Activated naive CD4-positive, alpha-beta T cell treated with anti-CD3 and anti-CD28 coated beads, Interleukin-2, amount 10 ng/mL, durations not matched to agents 7 days and 5 days (primary cell): ENCODE data around the gene ACSM4.
"Not testable (repeated sequence)": the region's sequence is repeated elsewhere in the genome, so short reads cannot be mapped to it uniquely, and the experiment has no call there.

Experiments used
- CTCF ChIA-PET: fragments of 350-600 bp; sonication (Branson Sonifier 250); formaldehyde crosslinking; loops from one replicate; lab custom pipeline; 2021; ENCODE audit warnings: antibody characterized with exemption; lab: Charles Lee
- DNase-seq: peaks from one replicate; pipeline ENCODE4 v3.0.0-alpha.2; 2020
- H3K27ac Mint-ChIP-seq: one replicate; pipeline ENCODE4 v1.8.0; 2021; ENCODE audit warnings: mild to moderate bottlenecking, moderate library complexity, mixed read lengths
- H3K27me3 Mint-ChIP-seq: one replicate; pipeline ENCODE4 v1.8.0; 2021; ENCODE audit warnings: mild to moderate bottlenecking, mixed read lengths
- H3K36me3 Mint-ChIP-seq: one replicate; pipeline ENCODE4 v1.8.0; 2021; ENCODE audit warnings: mixed read lengths
- H3K4me1 Mint-ChIP-seq: one replicate; pipeline ENCODE4 v1.8.0; 2021; ENCODE audit warnings: mixed read lengths
- H3K4me3 Mint-ChIP-seq: one replicate; pipeline ENCODE4 v1.8.0; 2021; ENCODE audit warnings: mild to moderate bottlenecking, moderate library complexity, mixed read lengths
- H3K9me3 Mint-ChIP-seq: one replicate; pipeline ENCODE4 v1.8.0; 2021; ENCODE audit warnings: mixed read lengths

Gene ACSM4, protein sequence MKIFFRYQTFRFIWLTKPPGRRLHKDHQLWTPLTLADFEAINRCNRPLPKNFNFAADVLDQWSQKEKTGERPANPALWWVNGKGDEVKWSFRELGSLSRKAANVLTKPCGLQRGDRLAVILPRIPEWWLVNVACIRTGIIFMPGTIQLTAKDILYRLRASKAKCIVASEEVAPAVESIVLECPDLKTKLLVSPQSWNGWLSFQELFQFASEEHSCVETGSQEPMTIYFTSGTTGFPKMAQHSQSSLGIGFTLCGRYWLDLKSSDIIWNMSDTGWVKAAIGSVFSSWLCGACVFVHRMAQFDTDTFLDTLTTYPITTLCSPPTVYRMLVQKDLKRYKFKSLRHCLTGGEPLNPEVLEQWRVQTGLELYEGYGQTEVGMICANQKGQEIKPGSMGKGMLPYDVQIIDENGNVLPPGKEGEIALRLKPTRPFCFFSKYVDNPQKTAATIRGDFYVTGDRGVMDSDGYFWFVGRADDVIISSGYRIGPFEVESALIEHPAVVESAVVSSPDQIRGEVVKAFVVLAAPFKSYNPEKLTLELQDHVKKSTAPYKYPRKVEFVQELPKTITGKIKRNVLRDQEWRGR

DNA sequence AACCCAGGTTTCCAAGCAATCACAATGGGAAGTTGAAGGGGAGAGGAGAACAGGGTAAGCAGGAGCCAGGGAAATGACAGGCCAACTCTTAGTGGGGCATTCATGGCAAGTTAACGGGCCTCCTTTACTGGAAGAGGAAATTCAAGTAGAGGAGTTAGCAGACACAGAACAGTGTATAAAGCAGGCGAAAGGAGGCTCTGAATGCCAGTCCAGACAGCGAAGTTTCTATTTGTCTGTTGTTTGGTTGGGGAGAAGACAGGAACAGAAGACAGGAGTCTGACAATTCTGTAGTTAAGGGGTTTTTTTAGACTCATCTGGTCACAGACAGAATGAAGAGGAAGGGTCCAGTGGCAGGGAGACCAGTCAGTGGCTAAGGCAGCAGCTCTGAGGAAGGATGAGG, at the start of gene ACSM4:
TSS of gene ACSM4 (plus strand) at position 301 of the 400 bp plus-strand sequence. CDS start 260 bp downstream, outside the sequence.
- CTCF ChIA-PET = no interaction called here
- Mint-ChIP-seq H3K36me3 (no peaks in the 10 kb centered on the region), H3K4me3 (no peak within 1 kb of the TSS)

DNA sequence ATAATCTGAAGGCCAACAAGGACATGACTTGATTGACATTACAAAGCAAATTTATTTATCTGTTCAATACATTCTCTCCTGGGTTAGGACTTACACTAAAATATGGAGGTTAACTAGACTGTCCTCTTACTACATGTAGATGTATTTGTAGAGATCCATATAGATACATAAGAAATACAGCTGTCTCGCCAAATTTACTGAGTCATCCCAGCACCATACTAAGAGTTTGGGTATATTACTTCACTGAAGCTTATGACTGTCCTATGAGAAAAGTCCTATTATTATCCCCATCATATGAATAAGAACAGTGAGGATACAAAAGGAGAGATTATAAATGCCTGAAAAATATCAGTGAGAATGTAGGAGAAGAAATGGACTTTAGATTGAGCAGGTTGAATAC, 44.8 kb upstream of the ACSM4 start:
- Mint-ChIP-seq H3K4me1 (no peaks in the 10 kb centered on the region), H3K4me3 (no peak overlapping the region), H3K27ac (no peak overlapping the region), H3K36me3 (no peaks in the 10 kb centered on the region), H3K9me3 (no peaks in the 10 kb centered on the region), H3K27me3 (peaks cover 7% of the 10 kb centered on the region)
- CTCF ChIA-PET = no interaction called here
- DNase-seq = no peak

More for the DNA sequence above, at the start of gene ACSM4:
- Mint-ChIP-seq H3K27ac (no peak within 1 kb of the TSS), H3K9me3 (no peaks in the 10 kb centered on the region), H3K4me1 (no peaks in the 10 kb centered on the region), H3K27me3 (peaks cover 18% of the 10 kb centered on the region)
- DNase-seq = no peak

DNA sequence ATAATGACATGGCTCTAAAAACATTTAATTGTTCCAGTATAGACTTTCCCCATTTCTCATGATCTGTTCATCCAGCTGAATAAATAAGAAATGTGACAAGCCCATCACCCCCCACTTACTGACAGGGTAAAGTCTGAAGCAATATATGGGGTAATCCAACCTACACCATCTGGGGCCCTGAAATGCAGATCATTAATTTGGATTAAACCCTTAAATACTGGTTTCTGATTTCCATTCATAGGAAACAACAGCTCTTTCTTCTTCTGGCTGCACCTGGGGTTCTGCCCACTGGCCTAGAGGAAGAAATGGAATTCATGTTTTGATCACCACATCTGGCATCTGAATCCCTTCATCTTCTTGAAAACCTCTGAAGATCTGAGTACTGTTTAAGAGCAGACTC, 39.3 kb upstream of the ACSM4 start:
- no peak overlapping the region for H3K27ac Mint-ChIP-seq
- no peaks in the 10 kb centered on the region for H3K36me3 Mint-ChIP-seq
- no peaks in the 10 kb centered on the region for H3K9me3 Mint-ChIP-seq
- DNase-seq = no peak
- no peak overlapping the region for H3K4me3 Mint-ChIP-seq
- peaks cover 7% of the 10 kb centered on the region for H3K27me3 Mint-ChIP-seq
- CTCF ChIA-PET = no interaction called here
- no peaks in the 10 kb centered on the region for H3K4me1 Mint-ChIP-seq

DNA sequence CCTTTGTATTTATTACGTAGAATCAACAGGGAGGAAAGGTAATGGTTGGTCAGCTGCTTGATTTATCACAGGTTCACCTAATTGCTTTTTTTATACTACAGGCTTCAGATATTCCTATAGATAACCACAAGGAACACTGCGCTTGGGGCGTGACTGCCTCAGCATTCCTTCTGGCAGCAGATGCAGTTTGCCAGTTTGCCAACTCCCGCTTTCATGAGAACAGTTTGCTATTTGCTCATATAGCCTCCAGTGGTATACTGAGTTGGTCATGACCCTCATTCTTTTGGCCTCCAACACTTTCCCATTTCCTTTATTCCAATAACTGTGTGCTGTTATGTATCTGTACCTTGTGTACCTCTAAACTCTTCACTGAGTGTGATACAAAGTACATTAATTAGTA, 38.6 kb upstream of the ACSM4 start:
- peaks cover 7% of the 10 kb centered on the region for H3K27me3 Mint-ChIP-seq
- H3K4me3 Mint-ChIP-seq = no peak overlapping the region
- H3K36me3 Mint-ChIP-seq = no peaks in the 10 kb centered on the region
- no peak for DNase-seq
- no peaks in the 10 kb centered on the region for H3K4me1 Mint-ChIP-seq
- H3K9me3 Mint-ChIP-seq = no peaks in the 10 kb centered on the region
- CTCF ChIA-PET = no interaction called here
- no peak overlapping the region for H3K27ac Mint-ChIP-seq

DNA sequence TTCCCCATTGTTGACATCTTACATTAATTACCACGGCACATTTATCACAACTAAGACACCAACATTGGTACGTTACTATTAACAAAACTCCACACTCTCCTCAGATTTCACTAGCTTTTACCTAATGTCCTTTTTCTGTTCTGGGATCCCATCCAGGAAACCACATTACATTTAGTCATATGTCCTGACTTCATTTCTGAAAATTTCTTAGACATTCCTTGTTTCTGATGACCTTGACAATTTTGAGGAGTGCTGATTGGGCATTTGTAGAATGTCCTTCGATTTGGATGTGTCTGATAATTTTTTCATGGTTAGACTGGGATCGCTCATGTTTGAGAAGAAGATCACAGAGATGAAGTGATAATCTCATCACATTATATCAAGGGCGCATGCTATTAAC, 34.6 kb upstream of the ACSM4 start:
- H3K4me3 Mint-ChIP-seq = no peak overlapping the region
- H3K27me3 Mint-ChIP-seq = peaks cover 4% of the 10 kb centered on the region
- DNase-seq = no peak
- H3K9me3 Mint-ChIP-seq = no peaks in the 10 kb centered on the region
- no peaks in the 10 kb centered on the region for H3K4me1 Mint-ChIP-seq
- H3K36me3 Mint-ChIP-seq = no peaks in the 10 kb centered on the region
- H3K27ac Mint-ChIP-seq = no peak overlapping the region
- CTCF ChIA-PET = no interaction called here

DNA sequence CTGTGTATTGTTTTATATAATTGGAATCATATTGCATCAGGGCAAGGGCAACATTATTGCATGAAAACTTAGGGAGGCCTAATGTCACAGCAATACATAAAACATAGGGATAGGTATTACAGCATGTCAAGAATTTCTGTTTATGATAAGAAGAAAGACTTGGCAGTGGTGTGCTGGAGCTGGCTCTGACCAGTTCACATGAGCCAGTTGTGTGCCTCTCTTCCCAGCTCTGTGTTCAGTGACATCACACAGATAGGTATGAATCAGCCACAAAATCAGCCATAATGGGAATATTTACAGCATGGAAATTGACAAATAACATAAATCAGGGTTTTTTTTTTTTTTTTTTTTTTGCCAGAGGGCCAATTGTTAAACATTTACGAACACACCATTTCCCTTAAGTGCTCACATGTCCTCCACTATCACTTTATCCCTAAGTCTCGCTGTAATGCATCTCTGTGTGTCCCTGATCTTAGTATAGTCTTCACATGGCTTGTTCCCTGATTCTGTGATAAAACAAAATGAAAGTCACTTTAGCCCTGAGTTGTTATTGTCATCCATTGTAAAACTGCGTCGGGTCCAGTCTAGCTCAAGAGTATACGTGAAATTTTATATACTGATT, 31.9 kb upstream of the ACSM4 start:
- Mint-ChIP-seq H3K4me3 (no peak overlapping the region), H3K4me1 (no peaks in the 10 kb centered on the region), H3K36me3 (no peaks in the 10 kb centered on the region), H3K27ac (no peak overlapping the region), H3K9me3 (no peaks in the 10 kb centered on the region), H3K27me3 (peaks cover 11% of the 10 kb centered on the region)
- CTCF ChIA-PET = no interaction called here
- DNase-seq = no peak

DNA sequence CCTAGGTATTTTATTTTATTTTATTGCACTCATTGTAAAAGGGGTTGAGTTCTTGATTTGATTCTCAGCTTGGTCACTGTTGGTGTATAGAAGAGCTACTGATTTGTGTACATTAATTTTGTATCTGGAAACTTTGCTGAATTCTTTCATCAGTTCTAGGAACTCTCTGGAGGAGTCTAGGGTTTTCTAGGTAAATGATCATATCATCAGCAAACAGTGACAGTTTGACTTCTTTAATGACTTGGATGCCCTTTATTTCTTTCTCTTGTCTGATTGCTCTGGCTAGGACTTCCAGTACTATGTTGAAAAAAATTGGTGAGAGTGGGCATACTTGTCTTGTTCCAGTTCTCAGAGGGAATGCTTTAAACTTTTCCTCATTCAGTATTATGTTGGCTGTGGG, 28.4 kb upstream of the ACSM4 start:
- H3K4me1 Mint-ChIP-seq, H3K27ac Mint-ChIP-seq, H3K36me3 Mint-ChIP-seq, CTCF ChIA-PET, H3K9me3 Mint-ChIP-seq, DNase-seq, H3K4me3 Mint-ChIP-seq: not testable (repeated sequence)
- peaks cover 11% of the 10 kb centered on the region for H3K27me3 Mint-ChIP-seq

DNA sequence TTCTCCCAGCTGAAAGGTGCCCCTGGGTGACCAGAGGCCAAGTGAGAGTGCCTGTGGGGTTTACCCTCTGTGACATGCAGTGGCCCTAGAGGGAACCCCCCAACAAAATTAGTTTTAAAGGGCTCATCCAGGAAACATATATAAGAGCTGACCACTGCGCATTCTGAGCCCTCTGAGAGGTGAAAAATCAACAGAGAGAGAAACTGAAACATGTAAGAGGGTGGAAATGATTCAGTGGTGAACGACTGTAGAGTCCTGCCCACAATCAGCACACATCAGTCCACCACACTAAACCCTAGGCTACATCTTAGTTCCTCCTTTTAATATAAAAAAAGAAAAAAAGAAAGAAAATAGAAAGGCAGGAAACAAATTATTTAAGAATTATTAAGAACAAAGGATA, 21.0 kb upstream of the ACSM4 start:
- CTCF ChIA-PET = no interaction called here
- Mint-ChIP-seq H3K27me3 (peaks cover 11% of the 10 kb centered on the region), H3K27ac (no peak overlapping the region), H3K36me3 (no peaks in the 10 kb centered on the region), H3K4me3 (no peak overlapping the region), H3K9me3 (peaks cover 5% of the 10 kb centered on the region), H3K4me1 (no peaks in the 10 kb centered on the region)
- no peak for DNase-seq

DNA sequence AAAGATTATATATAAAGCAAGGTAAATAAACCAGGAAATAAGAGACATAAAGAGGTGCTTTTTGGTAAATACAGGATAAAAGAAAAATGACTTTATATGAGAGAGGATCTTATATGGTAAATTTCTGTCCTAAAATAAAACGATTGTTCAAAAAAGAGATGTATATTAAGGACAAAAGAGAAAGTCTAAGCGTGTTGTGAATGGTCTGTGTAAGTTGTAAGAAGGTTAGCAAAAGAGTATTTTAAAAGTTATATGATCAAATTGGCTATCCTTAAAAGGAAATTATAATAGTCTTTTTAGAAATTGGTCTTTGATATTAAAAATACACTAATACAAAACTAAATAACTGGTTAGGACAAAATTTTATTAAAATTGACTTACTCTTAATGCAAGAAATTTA, 14.1 kb upstream of the ACSM4 start:
- Mint-ChIP-seq H3K36me3 (no peaks in the 10 kb centered on the region), H3K4me1 (no peaks in the 10 kb centered on the region), H3K9me3 (peaks cover 9% of the 10 kb centered on the region), H3K27me3 (no peaks in the 10 kb centered on the region), H3K27ac (no peak overlapping the region), H3K4me3 (no peak overlapping the region)
- CTCF ChIA-PET = no interaction called here
- DNase-seq = no peak

DNA sequence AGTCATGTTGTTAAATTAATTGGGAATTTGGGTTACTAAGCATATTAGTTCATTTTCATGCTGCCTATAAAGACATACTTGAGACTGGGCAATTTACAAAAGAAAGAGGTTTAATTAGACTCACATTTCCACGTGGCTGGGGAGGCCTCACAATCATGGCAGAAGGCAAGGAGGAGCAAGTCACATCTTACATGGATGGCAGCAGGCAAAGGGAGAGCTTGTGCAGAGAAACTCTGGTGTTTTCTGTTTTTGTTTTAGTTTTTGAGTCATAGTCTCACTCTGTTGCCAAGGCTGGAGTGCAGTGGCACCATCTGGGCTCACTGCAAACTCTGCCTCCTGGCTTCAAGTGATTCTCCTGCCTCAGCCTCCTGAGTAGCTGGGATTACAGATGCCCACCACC, 13.3 kb upstream of the ACSM4 start:
- H3K27me3 Mint-ChIP-seq, CTCF ChIA-PET, H3K36me3 Mint-ChIP-seq, H3K27ac Mint-ChIP-seq, H3K4me3 Mint-ChIP-seq, DNase-seq, H3K9me3 Mint-ChIP-seq, H3K4me1 Mint-ChIP-seq: not testable (repeated sequence)

DNA sequence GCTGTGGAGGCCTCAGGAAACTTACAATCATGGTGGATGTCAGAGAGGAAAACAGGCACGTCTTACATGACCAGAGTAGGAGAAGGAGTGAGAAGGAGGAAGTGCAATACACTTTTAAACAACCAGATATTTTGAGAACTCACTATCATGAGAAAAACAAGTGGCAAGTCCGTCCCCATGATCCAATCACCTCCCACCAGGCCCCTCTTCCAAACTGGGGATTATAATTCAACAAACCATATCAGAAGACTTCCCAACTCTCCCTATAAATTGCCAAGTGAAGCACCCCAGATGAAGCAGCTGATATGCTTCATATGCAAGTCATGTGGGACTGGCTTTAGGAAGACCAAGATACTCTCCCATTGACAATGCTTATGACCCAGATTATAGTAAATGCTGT, 11.6 kb upstream of the ACSM4 start:
- CTCF ChIA-PET = no interaction called here
- Mint-ChIP-seq H3K27ac (no peak overlapping the region), H3K27me3 (peaks cover 6% of the 10 kb centered on the region), H3K4me1 (no peaks in the 10 kb centered on the region), H3K9me3 (peaks cover 4% of the 10 kb centered on the region), H3K36me3 (no peaks in the 10 kb centered on the region), H3K4me3 (no peak overlapping the region)
- DNase-seq = no peak

DNA sequence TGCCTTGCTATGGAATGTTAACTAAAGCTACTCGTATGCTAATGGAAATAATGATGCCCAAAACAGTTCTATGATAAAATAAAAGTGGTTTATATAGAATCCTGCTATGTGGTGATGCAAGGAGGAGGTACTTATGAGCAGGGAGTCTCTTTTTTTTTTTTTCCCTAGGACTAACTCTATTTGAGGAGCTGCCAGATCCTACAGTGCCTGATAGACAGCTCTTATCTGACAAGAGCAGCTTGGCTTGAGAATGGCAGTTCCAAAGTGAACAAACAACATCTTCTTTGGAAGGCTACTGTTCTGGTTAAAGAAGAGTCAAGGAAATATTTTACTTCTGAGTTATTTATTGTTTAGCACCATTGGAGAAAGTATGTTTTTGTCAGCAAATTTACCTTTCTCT, 10.2 kb upstream of the ACSM4 start:
- CTCF ChIA-PET = no interaction called here
- H3K4me1 Mint-ChIP-seq = no peaks in the 10 kb centered on the region
- DNase-seq = no peak
- H3K27ac Mint-ChIP-seq = no peak overlapping the region
- no peak overlapping the region for H3K4me3 Mint-ChIP-seq
- peaks cover 4% of the 10 kb centered on the region for H3K9me3 Mint-ChIP-seq
- no peaks in the 10 kb centered on the region for H3K36me3 Mint-ChIP-seq
- peaks cover 6% of the 10 kb centered on the region for H3K27me3 Mint-ChIP-seq

DNA sequence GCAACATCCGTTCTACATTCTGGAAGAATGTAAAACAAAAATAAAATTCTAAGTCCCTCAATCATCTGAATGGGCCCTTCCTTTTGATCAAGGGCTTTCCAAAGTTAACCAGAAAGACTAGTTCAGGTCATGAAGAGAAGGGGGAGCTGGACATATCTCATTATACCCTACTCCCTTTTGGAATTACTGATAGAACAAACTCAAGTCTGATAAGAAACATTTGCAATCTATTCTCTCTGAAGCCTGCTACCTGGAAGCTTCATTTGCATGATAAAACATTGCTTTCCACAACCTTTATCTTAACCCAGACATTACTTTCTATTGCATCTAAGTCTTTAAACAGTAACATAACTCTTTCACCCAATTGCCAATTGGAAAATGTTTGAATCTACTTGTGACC, 8.3 kb upstream of the ACSM4 start:
- DNase-seq = no peak
- no peak overlapping the region for H3K4me3 Mint-ChIP-seq
- CTCF ChIA-PET = interaction anchor here (1.2 kb wide), 1 partner anchor 75 kb away, joined by 3 read pairs; no protein-coding TSS in a partner anchor
- no peaks in the 10 kb centered on the region for H3K4me1 Mint-ChIP-seq
- no peaks in the 10 kb centered on the region for H3K36me3 Mint-ChIP-seq
- no peak overlapping the region for H3K27ac Mint-ChIP-seq
- H3K27me3 Mint-ChIP-seq = peaks cover 13% of the 10 kb centered on the region
- H3K9me3 Mint-ChIP-seq = peaks cover under 1% of the 10 kb centered on the region

DNA sequence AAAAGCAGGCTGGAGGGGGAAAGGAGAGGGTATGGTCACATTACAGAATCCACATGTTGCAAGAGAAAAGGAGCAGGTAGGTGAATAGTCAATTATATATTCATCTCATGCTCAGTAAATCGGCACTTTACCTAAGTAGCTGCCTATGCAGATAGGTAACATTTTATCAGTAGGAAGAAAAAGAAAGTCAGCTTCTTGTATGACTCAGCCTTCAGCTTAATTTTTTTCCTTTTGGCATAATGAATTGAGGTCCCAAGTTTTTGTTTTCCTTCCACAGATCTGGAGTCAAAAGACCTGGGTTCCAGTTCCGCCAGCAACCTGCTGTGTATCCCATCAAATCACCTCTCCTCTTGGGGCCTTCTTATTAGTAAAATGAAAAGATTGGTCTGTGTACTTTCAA, 6.0 kb upstream of the ACSM4 start:
- no peak overlapping the region for H3K4me3 Mint-ChIP-seq
- H3K36me3 Mint-ChIP-seq = no peaks in the 10 kb centered on the region
- H3K27ac Mint-ChIP-seq = no peak overlapping the region
- DNase-seq = no peak
- no peaks in the 10 kb centered on the region for H3K9me3 Mint-ChIP-seq
- H3K27me3 Mint-ChIP-seq = peaks cover 13% of the 10 kb centered on the region
- no peaks in the 10 kb centered on the region for H3K4me1 Mint-ChIP-seq
- CTCF ChIA-PET = no interaction called here
